NCI-H1105 (cell line): ENCODE results near the gene SORBS2.

Experiments used
- DNase-seq: peaks from one replicate; lab custom pipeline; 2025; lab: John Stamatoyannopoulos, UW

The SORBS2 gene

GRCh38 chr4:185589067-185589836, 222.7 kb downstream of the SORBS2 start:
- DNase-seq, result no peak

DNA sequence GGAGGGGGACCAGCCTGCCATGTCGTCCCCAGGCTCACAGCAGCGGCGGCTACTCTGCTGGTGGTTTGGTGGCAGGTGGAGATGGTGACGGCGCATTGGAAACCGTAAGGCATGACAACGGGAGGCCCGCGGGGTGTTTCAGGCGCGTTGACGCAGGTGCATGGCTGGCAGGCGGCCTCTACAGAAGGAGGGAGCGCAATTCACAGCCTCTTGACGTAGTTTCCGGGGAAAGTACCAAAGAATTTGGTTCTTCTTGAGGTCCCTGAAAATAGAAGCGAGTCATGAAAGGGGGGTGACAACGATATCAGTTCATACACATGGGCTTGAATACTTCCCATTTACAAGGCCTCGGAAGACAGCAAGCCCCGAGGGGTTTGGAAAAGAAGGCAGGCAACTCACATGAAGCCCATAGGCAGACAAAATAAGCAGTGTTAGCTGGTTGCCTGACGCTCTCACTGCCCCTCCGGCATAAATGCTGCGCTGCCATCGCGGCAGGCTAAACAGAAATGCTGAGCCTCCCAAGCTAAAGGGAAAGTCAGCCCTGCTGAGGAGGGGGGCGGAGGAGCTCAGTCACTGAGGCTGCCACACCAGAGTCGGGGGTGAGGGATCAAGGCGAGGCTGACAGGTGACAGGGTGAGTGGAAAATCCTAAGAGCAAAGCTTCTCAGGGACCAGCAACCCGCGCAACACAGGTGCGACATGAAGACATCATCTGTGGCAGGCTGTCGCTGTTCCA, 224.4 kb downstream of the SORBS2 start:
- DNase-seq, result no peak

GRCh38 chr4:185587030-185587426, 225.0 kb downstream of the SORBS2 start:
- DNase-seq, result no peak

DNA sequence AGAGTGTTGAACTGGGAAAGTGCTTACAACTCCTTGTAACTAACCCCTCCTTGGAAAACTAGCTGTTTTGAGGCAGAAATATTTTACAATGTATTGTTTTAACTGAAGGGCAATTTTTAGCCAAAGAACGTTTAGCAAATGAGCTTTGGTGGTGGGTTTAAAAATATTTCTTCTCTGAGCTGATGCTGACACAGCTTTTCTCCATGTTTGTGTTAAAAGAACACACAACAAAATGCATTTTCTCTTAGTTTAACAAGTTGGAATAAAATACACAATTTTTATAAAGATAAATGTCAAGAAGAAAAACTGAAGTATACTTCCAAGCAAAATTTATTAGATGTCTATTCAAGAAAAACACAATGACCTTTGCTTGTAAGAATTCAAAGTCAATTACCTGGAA, 226.8 kb downstream of the SORBS2 start:
- DNase-seq, result no peak

DNA sequence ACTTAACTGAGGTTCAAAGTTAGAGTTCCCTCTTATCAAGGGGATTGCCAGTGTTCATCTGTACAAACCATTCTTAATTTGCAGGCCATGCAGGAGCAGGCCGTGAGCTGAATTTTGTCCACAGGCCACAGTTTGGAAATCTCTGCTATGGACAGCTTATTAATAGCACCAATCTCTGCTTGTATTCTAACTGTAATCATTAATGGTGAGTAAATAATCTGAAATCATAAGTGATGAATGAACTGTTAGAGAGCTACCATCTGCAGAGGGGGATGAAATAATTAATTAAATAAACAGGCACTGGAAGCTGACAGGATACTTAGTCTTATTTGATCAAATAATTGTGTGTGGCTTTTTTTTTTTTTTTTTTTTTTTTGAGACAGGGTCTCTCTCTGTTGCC, 228.2 kb downstream of the SORBS2 start:
- no peak for DNase-seq

DNA sequence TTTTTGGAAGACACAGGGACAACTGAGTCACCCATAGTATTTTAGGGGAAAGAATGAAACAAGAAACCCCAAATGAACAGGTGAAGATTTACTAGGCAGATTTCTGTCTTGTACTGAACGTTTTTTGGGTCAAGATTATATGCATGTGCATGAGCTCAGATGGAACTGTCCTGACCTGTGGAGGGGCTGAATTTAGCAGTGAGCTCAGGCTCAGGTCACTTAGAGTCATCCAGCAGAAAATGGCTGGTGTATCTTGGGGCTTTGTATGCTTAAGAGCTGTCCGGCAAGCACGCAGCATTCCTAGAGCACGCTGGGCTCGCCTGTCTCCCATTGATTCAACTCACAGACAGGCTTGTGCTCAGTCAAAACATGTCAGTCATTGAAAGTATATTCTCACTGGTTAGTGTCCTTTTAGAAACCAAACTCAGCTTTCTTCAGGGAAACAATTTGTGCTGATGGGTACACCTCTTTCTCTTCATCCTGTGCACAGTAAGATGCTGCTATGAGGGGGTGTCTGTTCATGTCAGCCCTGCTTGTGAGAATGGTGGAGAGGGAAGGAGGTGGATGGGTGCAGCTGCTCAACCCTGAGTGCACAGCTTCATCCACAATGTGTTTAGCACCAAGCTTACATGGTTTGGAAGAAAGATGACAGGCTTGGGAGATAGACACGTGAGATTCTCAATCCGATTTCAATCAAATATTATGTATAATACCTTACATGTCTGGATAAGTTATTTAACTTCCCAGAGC, 229.2 kb downstream of the SORBS2 start:
- DNase-seq, result no peak

DNA sequence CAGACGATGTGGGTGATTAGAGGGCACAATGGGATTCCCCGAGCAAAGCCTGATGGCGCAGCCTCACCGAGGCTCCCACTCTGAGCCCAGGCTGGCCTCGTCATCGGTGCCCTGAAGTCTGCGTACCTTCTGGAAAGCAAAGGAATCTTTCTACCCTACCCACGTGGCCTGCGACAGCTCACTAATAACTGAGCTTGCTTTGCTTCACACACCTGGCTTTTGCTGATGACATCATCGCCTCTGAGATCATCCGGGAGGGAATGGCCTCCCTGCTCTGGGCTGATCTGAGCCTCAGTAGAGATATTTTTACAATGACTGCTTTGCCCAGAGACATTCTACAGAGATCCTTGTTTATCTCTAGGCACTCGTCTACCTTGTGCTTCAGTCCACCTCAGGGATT, 231.3 kb downstream of the SORBS2 start:
- DNase-seq, result no peak

DNA sequence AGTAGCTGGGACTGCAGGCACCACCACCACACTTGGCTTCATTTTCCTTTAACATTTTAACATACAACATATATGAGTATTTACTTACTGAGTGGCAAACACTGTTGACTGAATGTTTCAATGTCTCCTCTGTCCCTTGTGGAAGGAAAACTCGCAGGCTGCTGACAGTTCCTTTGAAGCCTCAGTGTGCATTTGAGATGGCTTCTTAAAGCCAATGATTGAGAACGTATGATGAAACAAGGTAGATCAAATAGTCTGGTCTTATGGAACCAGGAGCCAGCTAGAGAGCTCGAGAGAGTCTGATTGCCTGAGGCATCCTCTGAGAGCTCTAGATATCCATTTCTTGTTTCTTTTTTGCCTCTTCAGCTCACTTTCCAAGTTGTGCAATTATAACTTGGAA, 233.7 kb downstream of the SORBS2 start:
- no peak for DNase-seq

GRCh38 chr4:185576962-185577950, 234.7 kb downstream of the SORBS2 start:
- no peak for DNase-seq

DNA sequence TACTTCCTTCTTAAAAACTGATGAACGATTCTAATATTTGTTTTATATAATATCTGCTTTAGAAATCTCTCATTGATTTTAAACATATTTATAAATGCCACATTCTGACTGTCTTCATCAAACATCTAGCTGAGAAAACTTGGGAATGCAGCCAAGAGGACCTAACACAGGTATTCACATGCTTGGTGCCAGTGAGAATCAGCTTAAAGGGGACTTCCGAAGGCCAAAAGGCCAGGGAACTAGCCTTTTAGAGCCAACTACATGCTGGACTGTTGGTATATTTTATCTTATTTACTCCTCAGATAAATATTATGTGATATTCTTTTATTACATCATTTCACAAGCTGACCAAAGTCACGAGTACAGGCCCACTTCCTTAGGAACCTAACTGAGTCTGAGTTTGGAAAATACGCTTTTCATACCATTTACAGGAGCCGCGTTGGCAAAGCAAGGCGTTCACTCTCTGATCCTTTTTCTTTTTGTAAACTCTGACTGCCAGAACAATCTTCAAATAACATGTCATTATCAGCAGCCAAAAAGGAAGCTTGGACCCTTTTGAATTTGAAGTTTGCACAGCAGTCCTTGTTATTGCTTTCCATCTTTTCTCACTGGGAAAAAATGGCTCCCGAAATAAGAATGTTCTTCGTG, 235.6 kb downstream of the SORBS2 start:
- no peak for DNase-seq

- no peak for DNase-seq
Measured at GRCh38 chr4:185573651-185574199, 238.3 kb downstream of the SORBS2 start.

DNA sequence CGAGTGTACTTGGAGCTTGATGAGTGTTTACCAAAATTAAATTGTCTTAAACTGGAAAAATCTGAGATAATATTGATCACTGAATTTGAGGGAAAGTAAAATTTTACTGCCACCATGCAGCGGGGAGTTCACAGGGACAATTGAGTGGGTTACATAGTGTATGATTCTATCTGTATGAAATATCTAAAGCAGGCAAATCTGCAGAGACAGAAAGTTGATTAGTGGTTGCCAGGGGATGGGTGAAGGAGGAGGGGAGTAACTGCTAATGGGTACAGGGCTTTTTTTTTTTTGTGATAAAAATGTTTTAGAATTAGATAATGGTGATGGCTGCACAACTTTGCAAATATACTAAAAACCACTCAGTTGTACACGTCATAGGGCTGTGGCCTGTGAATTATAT, 241.3 kb downstream of the SORBS2 start:
- DNase-seq, result no peak

GRCh38 chr4:185567381-185568376, 244.3 kb downstream of the SORBS2 start:
- no peak for DNase-seq

- no peak for DNase-seq
Measured at GRCh38 chr4:185566972-185567371, 245.0 kb downstream of the SORBS2 start.

GRCh38 chr4:185566425-185566824, 245.6 kb downstream of the SORBS2 start:
- no peak for DNase-seq

GRCh38 chr4:185565696-185566095, 246.3 kb downstream of the SORBS2 start:
- no peak for DNase-seq

DNA sequence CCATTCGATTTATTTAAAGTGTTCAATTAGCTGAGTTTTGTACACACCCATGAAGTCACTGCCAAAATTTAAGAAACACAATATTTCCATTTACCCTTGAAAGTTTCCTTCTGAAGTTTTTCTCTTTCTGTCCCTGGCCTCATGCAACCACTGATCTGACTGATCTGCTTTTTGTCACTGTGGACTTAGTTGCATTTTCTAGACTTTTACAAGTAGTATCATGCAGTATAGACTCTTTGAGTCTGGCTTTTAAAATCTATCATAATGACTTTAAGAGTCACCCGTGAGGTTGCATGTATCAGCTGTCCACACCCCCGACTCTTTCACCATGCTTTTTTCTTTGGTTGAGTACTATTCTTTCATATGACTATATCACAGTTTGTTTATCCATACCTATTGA, 247.6 kb downstream of the SORBS2 start:
- no peak for DNase-seq

GRCh38 chr4:185562531-185562930, 249.5 kb downstream of the SORBS2 start:
- no peak for DNase-seq

DNA sequence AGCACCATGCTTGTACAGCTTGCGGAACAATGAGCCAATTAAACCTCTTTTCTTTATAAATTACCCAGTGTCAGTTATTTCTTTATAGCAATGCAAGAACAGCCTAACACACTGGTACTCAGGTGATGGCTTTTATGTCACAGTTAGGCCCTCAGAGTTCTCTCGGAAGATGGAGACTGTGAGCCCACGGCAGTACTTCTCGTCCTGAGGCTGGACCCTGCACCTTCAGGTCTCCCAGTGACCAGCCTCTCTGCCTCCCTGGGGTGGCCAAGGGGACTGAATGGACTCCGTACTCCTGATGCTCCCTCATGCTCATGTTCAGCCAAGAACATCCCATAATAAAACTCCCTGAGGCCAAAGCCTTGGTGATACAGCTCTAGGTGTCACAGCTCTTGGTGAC, 251.7 kb downstream of the SORBS2 start:
- DNase-seq, result no peak

- no peak for DNase-seq
Measured at GRCh38 chr4:185559915-185560281, 252.1 kb downstream of the SORBS2 start.
